Left forelimb (tissue), 1 donor: ENCODE results near the gene SPNS3.

Experiments
- DNase-seq: peaks from one replicate; pipeline ENCODE4 v3.0.0-alpha.2; 2018; ENCODE audit warnings: low spot score

SPNS3 gene

DNA sequence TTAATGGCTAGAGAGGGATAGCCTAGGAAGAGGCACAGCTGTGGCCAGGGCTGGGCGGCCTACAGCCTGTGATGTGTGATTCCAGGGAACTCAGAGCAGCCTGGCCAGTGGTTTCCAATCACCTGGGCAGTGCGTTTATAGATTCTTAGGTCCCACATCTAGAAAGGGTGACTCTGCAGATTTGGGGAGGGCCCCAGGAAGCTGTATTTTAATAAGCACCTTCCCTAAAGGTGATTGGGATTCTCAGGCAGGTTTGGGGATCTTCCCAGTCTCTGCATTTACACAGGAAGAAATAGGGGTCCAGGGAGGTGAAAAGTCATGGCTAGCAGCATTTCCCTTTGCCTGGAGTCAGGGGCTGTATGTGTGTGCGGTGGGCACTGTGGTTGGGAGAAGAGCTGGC, 74.5 kb downstream of the SPNS3 start:
- no peak for DNase-seq

DNA sequence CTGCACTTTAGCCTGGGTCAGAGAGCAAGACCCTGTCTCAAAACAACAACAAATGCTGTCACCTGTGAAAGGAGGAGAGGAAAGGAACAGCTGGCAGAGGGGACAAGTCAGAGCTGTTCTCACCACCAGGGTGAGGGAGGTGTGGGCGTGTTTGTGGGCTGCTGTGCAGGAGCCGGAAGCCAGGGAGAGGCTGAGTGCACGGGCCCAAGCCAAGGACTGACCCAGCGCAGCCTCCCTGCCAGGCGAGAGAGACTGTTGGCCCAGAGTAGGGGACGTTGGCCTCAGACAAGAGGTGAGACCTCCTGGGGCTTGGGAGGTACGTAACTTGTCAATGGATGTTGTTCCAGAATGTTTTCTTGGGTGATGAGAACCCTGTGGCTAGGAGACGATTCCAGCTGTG, 75.7 kb downstream of the SPNS3 start:
- DNase-seq = no peak

DNA sequence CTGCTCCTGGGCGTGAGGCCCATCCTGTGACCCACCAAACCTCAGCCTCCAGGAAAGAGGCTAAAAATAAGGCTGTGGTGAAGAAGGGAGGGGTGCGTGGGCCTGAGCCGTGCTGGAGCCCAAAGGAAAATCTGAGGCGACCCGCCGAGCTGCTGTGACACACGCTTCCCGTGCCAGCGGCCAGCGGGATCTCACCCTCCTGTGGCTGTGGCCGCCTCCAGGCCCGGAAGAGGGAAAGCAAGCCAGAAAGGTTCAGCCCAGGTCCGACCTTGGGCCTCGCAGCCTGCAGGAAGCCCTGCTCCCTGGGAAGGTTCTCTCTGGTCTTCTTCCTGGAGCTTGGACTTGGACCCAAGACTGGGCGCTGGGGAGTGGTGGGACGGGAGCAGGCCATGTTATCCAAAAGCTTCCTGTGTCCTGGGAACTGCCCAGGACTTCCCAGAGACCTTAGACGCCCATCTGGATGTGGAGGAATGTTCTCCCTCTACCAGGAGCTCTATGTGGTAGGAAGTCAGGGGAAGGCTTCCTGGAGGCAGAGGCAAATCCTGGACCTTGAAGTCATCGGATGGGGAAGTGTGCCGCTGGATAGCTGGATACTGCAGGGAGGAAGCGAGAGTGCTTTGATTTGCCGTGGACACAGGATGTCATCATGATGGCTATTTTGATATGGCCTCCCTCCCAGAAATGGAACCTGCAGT, 76.3 kb downstream of the SPNS3 start:
- DNase-seq = no peak

DNA sequence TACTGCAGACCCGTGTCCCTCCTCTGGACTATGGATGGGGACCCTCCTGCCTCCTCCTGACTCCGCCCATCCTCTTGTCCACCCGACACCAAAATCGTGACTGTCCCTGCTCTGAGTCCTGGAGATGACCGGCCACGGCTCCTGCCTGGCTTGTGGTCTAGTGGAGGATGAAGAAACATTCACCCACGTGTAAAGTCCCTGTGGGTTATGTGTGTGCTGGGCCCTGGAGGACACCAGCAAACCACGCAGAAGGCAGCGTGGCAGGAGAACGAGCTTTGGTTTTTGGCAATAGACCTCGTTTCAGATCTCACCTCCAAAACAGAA, 76.8 kb downstream of the SPNS3 start:
- no peak for DNase-seq

DNA sequence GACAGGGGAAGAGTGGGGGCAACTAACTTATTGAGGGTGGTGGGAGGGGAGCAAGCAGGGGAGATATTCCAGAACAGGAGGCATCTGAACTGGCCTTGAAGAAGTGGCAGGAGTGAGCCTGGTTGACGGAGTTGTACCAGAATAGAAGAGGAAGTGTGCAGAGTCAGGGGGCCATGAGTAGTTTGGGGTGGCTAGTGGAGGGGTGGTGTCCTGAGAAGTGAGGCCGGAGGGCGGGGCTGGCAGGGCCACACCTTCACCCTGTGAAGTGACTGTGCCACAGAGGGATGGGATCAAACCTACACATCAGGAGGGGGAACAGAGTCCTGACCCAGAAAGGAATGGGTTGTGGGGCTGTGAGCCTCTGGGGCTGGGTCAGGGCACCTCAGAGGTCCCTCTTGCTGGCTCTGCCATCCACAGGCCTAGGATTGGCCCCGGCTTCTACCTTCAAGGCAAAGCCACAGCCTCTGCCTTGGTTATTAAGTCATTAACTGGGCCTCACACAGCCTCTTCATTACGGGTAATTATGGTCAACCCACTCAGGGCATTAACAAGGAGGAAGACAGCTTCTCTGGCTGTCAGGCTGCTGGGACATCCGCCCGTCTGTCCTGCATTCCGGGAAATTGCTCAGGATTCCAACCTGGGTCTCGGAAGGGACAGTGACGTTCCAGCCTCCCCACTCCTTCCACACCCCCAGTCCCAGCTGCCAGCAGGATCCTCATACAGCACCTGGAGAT, 77.6 kb downstream of the SPNS3 start:
- DNase-seq = no peak

DNA sequence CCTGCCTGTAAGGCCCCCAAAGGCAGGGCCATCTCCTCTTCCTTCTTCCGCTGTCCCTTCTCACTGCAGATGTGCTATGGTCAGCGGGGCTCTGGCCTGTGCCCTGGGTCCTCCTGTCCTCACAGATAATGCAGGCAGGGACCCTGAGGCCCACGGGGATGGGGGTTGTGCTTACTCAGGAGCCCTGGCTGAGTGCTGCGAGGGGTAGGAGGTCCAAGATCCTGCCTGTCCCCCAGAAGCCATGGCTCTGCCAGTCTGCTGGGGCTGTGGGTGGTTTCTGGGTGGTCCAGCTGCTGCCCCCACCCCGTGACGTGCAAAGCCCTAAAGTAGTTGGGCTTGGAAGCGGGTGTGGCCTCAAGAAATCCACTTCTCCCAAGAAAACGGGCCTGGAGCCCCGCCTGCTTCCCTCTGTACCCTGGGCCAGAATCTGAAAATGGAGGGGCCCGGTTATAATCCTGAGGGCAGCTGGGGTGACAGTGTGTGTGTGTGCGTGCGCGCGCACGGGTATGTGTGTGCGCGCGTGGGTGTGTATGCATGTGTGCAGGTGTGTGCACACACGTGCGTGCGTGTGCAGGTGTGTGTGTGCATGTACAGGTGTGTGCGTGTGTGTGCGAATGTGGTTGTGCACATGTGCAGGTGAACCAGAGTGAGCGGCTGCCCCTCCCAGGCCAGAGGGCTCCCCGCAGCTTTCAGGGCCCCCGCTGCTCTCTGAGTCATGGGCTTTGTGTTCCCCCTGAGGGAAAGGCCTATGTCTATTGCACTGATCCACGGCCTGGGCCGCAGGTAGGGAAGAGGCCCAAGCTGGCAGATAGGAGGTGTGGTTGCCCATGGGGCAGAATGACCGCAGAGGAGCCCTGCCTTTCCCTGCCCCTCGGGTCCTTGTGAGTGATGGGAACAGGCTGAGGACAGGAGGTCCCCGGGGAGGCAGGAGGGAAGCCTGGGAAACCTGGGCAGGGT, 78.7 kb downstream of the SPNS3 start:
- no peak for DNase-seq

DNA sequence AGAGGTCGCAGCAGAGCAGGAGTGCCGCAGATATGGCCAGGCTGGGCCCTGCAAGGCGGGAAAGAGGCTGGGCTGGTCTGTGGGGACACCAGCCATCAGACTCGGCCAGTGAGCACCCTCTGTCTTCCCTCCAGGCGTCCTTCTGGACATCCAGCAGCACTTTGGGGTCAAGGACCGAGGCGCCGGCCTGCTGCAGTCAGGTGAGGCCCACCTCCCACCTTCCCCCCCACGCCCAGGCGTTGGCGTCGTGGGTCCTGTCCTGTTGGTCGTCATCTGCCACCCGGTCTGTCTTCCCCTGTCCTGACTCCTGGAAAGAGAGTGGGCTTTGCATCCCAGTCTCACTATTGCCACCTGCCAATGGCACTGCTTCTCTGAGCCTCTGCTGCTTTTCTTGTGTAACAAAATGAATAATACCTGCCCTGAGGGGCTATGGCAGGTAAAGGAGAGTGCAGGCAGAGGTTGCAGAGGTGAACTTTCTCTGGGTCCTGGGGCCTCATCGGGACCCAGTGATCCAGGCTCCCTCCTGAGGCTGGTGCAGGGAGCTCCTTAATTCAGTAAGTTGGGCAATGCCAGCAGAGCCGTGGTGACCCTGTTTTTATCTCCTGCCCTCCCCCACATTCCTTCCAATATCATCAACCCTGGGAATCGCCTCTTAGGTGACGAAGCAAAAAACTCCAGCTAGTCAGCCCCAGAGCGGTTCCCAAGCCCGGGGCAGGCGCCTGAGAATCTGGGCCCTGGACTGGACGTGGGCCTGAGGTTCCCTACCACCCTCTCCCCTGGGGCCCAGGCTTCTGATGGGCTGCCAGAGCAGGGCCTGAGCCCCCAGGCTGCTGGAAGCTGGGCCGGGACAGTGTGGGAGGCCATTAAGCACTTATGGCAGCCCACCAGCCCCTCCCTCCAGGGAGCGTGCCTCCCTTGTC, 79.6 kb downstream of the SPNS3 start:
- DNase-seq = no peak

DNA sequence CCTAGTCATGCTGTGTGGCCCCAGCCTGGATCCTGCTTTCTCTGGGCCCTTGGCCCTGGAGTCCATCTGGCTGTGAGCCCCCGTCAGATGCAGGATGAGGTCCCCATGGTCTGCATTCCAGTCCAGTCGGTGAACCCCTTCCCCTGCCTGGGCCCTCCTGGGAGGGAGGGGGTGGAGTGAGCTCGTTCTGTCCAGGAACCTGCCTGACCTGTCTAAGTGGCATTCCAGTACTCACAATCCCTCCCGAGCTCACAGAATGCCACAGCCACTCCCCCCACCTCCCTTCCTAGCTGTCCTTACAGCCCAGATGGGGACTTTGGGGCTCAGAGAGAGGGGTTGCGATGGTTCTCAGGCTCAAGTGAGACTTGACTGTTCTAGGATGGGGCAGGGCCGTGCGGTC, 80.5 kb downstream of the SPNS3 start:
- DNase-seq = no peak

DNA sequence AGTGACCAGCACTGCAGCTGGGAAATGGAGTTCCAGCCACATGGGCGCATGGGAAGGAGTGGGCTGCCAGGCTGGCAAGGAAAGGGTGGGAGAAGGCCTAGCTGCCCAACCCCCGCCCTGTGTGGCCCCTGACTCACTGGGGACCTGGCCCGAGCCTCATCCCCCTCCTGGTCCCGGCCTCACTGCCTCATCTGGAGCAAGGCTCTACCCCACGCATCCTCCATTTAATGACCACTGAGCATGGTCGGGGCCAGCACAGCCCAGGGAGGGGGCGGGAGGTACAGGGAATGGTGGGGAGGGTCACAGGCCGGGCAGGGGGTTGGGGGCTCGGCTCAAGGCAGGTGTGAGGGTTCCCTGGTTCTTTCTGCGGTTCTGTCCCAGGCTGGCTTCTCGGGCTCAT, 81.0 kb downstream of the SPNS3 start:
- DNase-seq = no peak

DNA sequence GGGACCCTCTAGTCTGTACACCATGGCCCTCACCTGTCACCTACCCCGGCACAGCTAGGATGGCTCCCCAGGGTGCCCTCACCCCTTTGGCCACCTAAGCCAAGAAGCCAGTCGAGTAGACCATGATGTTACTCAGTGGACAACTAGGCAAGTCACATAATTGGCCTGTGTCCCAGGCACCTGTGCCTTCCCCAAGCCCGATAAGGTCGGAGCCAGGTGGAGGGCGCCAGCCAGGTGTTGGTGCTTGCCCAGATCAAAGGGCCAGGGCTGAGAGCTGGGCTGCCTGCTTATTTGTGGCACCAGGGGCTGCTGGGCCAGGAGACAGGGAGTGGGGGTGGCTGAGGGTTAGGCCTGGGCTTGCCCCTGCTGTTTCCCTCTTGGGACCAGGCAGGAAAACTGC, 81.8 kb downstream of the SPNS3 start:
- no peak for DNase-seq

DNA sequence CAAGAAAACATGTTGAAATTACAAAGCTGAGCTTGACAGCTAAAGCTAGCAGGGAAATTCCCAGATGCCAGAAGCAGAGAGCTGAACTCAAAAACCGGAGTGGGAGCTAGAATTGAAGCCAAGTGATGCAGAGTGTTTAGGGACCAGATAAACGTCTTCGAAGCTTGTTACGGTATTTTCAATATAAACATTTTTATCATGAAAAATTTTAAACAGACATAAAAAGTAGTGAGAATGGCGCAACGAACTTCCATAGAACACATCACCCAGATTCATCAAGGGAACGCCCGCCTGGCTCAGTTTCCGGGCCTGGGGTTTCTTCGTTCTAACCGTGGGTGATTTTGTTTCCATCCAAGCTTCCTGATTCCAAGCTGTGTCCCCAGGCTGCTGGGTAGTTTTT, 83.0 kb downstream of the SPNS3 start:
- no peak for DNase-seq

DNA sequence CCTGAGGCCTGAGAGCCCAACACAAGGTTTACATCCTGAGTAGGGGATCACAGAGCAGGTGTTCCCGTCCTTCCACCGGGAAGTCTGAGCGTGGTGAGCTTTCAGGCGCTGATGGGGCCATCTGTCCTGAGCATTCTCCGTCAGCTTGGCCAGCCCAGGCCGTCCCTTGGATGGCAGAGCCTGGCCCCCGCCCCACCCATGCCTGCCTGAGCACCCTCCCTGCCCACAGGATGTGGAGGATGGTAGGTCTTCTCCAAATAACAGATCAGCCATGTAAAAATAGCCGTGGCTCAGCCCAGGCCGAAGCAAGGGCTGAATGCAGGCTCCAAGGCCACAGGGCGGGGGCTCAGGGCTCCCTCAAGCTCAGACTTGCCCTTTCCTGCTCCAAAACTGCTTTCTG, 85.2 kb downstream of the SPNS3 start:
- DNase-seq = no peak

DNA sequence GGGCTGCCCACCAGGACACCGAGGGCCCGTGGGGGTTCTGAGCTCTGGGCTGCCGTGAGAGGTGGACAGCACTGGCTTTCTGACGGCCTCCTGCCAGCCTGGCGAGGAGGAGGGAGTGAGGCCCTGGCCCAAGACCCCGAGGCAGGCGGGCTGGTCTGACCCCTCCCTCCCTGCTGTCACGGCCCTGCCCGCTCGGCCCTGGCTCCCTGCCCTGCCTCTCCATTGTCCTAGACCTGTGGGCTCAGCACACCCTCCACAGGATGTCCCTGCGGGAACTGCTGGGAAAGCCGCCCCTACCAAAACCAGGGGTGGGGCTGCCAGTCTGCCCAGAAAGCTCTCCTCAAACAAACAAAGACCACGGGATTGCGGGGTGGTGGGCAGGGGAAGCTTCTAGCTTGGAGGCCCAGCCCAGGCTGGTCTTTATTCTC, 85.6 kb downstream of the SPNS3 start:
- DNase-seq = no peak

DNA sequence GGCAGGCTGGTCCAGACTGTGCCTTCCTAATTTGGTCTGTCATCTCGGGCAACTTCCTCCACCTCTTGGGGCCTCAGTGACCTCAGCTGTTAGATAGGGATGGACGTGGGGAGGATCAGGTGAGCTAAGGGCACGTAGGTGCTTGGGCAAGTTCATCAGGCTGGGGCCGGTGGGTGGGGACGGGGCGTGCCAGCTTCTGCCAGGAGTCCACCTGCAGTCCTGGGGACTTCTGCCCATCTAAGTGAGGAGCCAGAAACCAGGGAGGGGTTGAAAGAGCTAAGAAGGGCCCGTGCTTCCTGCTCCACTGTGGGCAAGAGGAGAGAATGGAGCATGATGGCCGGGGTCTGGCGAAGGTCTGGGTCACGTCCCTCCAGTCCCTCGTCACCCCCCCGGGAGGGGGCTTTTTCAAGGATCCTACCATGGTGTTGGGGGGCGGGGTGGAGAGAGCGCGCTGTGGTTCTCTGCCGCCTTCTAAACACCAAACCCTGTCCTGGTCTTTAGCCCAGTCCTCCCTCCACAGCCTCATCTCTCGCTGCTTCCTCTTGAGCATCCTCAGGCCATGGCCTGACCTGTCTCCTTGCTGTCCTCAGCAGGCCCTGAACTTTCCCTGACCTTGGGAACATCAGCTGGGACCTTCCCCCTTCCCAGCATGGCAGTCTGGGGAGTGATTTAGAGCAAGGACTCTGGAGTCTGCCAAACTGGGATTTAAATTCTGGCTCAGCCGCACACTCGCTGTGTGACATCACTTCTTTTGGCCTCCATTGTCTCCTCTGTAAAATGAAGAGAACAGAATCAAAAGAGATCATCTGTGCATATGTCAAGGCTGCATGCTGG, 86.5 kb downstream of the SPNS3 start:
- DNase-seq = no peak

DNA sequence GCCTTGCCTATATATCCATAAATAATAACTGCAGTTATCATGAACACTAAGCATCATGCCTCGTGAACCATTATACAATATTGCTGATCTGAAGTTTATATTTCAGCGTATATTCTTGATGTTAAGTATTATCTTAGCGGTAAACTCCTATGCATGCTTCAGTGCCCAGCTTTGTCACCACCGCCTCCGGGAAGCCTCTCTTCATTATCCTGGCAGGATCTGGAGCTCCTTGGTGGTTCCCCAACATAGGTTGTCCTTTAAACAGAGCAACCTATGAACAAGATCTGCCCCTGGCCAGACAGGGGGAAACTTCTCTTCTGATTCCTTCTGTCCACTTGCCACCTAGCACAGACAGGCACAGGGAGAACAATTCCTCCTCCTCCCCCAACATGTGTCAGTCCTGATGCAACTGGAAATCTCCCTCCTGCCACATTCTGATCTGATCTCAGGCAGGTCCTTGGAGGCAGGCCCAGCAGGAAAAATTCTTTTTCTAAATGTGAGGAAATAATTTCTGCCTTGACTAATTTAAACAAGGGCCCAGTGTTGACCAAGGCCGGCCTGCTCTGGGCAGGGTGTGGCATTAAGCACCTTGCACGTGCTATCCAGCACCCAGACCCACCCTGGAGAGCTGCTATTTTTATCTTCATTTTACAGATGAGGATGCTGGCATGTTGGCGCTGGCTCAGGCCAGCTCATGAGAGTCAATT, 87.3 kb downstream of the SPNS3 start:
- no peak for DNase-seq

DNA sequence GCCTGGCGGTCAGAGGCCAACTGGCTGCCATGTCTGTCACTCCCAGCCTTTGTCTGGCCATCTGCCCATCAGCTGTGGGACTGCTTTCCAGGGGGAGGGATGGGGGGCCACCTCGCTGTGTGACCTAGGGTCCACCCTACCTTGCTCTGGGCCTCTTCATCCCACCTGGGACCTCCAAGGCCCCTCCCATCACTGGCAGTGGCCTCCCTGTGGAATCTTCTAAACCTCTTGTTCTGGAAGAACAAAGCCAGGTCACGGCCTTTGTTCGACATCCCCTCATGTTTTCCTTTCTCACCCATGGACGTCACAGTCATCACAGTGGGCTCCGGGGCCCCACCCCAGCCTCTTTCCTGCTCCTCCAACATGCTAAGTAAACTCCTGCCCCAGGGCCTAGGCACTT, 88.9 kb downstream of the SPNS3 start:
- DNase-seq = no peak

DNA sequence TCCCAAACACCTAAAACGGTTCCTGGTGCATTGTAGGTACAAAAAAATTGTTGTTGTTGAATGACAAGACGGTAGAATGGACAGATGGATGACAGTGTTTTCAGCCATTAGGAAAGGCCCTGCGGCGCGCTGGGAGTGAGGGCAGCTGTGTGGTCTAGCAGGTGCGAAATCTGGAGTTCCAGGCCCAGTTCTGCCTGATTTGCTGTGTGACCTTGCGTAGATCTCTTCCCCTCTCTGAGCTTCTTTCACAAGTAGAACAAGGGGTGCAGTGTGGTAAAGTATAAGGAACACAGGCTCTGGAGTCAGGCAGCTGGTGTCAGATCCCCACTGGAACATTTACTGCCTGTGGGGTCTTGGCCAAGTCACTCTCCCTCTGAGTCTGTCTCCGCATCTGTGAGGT, 90.2 kb downstream of the SPNS3 start:
- no peak for DNase-seq

DNA sequence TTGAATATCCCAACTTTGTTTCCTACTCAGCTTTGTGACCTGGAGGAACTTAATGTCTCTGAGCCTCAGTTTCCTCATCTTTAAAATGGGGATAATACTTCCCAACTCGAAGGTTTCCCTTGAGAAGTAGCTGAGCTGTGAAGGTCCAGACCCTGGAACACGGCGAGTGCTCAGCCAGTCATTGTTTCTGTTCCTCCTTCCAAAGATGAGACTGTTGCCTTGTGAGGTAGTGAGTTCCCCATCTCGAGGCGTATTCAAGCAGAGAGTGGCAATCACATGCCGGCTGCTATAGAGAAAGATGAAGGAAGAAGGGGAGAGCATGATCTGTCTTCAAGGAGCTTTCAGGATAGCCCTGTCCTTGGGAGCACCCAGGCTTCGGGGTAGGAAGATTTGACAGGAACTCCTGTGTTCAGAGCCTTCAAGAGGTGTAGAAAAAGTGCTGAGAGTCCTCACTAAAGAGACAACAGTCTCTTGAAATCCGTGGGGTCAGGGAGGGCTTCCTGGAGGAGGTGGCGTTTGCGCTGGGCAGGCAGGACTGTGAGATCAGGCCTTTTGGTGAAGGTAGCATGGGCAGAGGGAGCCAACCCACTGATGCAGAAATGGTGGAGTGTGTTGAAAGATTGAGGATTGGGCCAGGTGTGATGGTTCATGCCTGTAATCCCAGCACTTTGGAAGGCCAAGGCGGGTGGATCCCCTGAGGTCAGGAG, 92.1 kb downstream of the SPNS3 start:
- no peak for DNase-seq

DNA sequence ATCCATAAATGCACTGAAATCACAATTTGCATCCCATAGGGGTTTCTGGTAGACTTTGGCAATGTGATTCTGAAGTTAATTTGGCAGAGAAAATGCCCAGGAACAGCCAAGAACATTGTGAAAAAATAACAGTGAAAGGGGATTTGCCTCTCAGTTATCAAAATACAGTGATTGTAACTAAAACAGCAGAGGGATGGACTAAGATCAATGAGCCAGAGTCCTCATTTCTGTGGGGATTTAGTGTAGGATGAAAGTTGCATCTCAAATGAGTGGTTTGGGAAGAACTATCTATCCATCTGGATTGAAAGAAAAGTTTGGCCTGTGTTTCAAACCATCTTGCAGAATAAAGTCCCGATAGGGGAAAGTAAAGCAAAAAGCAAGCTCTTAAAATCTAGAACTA, 93.4 kb downstream of the SPNS3 start:
- no peak for DNase-seq
